GM23338 (cell line): ENCODE results near the gene MEMO1. TPM values are rescaled to one million over a fixed set of nuclear protein-coding genes. Genes with fewer than 3 reads are reported as not detected.

Experiments used
- ATAC-seq: fragments of 200-7000 bp; cut with Tn5 transposase; 3 replicates; pipeline ENCODE4 v1.9.1; 2020
- DNase-seq: peaks from one replicate; pipeline ENCODE4 v3.0.0-alpha.2; 2015; ENCODE audit warnings: low spot score
- H2AFZ ChIP-seq: fragments of 200-600 bp; sonication (generic); 2 replicates; pipeline ENCODE4 v1.8.0; 2016; ENCODE audit warnings: antibody characterized with exemption, mild to moderate bottlenecking, moderate library complexity
- H3F3A ChIP-seq: fragments of 200-600 bp; sonication (generic); replicated peaks from 2 replicates; pipeline ENCODE4 v1.8.0; 2017; ENCODE audit warnings: antibody characterized with exemption, mixed run types, low read depth
- H3K27ac ChIP-seq: fragments of 200-600 bp; sonication (generic); 2 replicates; pipeline ENCODE4 v1.6.1; 2016; ENCODE audit warnings: low read depth
- H3K27me3 ChIP-seq: fragments of 200-600 bp; sonication (generic); 2 replicates; pipeline ENCODE4 v1.8.0; 2016; ENCODE audit warnings: mild to moderate bottlenecking, mixed run types, moderate library complexity; ENCODE audit not compliant: insufficient read depth
- H3K36me3 ChIP-seq: fragments of 200-600 bp; sonication (generic); 2 replicates; pipeline ENCODE4 v1.8.0; 2016; ENCODE audit warnings: mild to moderate bottlenecking; ENCODE audit not compliant: insufficient read depth
- H3K4me1 ChIP-seq: fragments of 200-600 bp; sonication (generic); 2 replicates; pipeline ENCODE4 v1.8.0; 2016; ENCODE audit warnings: mild to moderate bottlenecking, moderate library complexity; ENCODE audit not compliant: insufficient read depth
- H3K4me2 ChIP-seq: fragments of 200-600 bp; sonication (generic); 2 replicates; pipeline ENCODE4 v1.7.1; 2017; ENCODE audit warnings: mixed run types
- H3K4me3 ChIP-seq: fragments of 200-600 bp; sonication (generic); 2 replicates; pipeline ENCODE4 v1.6.1; 2016; ENCODE audit warnings: mixed run types
- H3K79me2 ChIP-seq: fragments of 200-600 bp; sonication (generic); replicated peaks from 2 replicates; pipeline ENCODE4 v1.8.0; 2017; ENCODE audit warnings: mild to moderate bottlenecking; ENCODE audit not compliant: insufficient read depth
- H3K9me2 ChIP-seq: fragments of 200-600 bp; sonication (generic); 2 replicates; pipeline ENCODE4 v1.8.0; 2017; ENCODE audit not compliant: insufficient read depth
- H4K20me1 ChIP-seq: fragments of 200-600 bp; sonication (generic); replicated peaks from 2 replicates; pipeline ENCODE4 v1.8.0; 2017; ENCODE audit warnings: mild to moderate bottlenecking; ENCODE audit not compliant: insufficient read depth
- H3K27ac Mint-ChIP-seq: 2 replicates; pipeline ENCODE4 v1.8.0; 2020; ENCODE audit warnings: inconsistent platforms, mild to moderate bottlenecking, moderate library complexity, mixed read lengths
- H3K27me3 Mint-ChIP-seq: 3 replicates; pipeline ENCODE4 v1.8.0; 2022; ENCODE audit warnings: low read depth, mild to moderate bottlenecking, moderate library complexity, mixed read lengths, inconsistent platforms; ENCODE audit not compliant: insufficient read depth, poor library complexity
- H3K36me3 Mint-ChIP-seq: 3 replicates; pipeline ENCODE4 v1.8.0; 2021; ENCODE audit warnings: low read depth, mild to moderate bottlenecking, inconsistent platforms, moderate library complexity, mixed read lengths
- H3K4me1 Mint-ChIP-seq: 3 replicates; pipeline ENCODE4 v1.8.0; 2020; ENCODE audit warnings: mild to moderate bottlenecking, inconsistent platforms, mixed read lengths
- H3K4me3 Mint-ChIP-seq: 3 replicates; pipeline ENCODE4 v1.8.0; 2021; ENCODE audit warnings: moderate library complexity, mild to moderate bottlenecking, inconsistent platforms, mixed read lengths
- H3K9me3 Mint-ChIP-seq: 3 replicates; pipeline ENCODE4 v1.8.0; 2020; ENCODE audit warnings: moderate library complexity, mild to moderate bottlenecking, inconsistent platforms, mixed read lengths
- CREB1 ChIP-seq: fragments of 250-450 bp; sonication (Bioruptor Pico); IDR thresholded peaks from 2 replicates; pipeline ENCODE4 v1.5.0; 2020; ENCODE audit warnings: low read depth, mild to moderate bottlenecking, moderate library complexity
- EZH2 ChIP-seq: fragments of 200-600 bp; sonication (generic); IDR thresholded peaks from one replicate; pipeline ENCODE4 v1.8.0; 2017; ENCODE audit warnings: antibody characterized with exemption, mild to moderate bottlenecking, low read depth; ENCODE audit not compliant: unreplicated experiment
- EZH2phosphoT487 ChIP-seq: fragments of 200-600 bp; sonication (generic); IDR thresholded peaks from one replicate; pipeline ENCODE4 v1.8.1; 2018; ENCODE audit warnings: antibody characterized with exemption; ENCODE audit not compliant: unreplicated experiment
- JUNB ChIP-seq: IDR thresholded peaks from one replicate; pipeline ENCODE4 v1.6.1; 2016; ENCODE audit warnings: antibody characterized with exemption; ENCODE audit not compliant: unreplicated experiment
- NANOG ChIP-seq: IDR thresholded peaks from 2 replicates; pipeline ENCODE4 v1.6.1; 2016; ENCODE audit warnings: antibody characterized with exemption, borderline replicate concordance
- POLR2AphosphoS5 ChIP-seq: IDR thresholded peaks from 2 replicates; pipeline ENCODE4 v1.6.1; 2016; ENCODE audit warnings: antibody characterized with exemption, low read depth
- ZNF331 ChIP-seq: fragments of 250-450 bp; sonication (Bioruptor Pico); IDR thresholded peaks from 2 replicates; pipeline ENCODE4 v1.5.0; 2020; ENCODE audit warnings: low read depth, mild to moderate bottlenecking, moderate library complexity
- polyA plus RNA-seq: library from polyadenylated mRNA; unstranded; fragments of >200 nt; fragmentation: Nextera tagmentation; extraction: Ambion mirVana; gene quantifications from 2 replicates; pipeline ENCODE4 v1.2.1, GENCODE V29; 2016
- total RNA-seq: library from RNA; depleted of rRNA; stranded (reverse); fragments of >200 nt; shearing (Covaris generic); gene quantifications from 2 replicates; pipeline ENCODE4 v1.2.3, GENCODE V29; 2014
- TF ChIP-seq, protein P1 (sequence below): IDR thresholded peaks from one replicate; pipeline ENCODE4 v1.6.1; 2018; ENCODE audit warnings: antibody characterized with exemption; ENCODE audit not compliant: unreplicated experiment
- TF ChIP-seq, protein P2 (sequence below): IDR thresholded peaks from 2 replicates; pipeline ENCODE4 v1.6.1; 2016; ENCODE audit warnings: antibody characterized with exemption
- TF ChIP-seq, protein P3 (sequence below), 2 experiments: fragments of 200-600 bp in 1 of 2; sonication (generic) in 1 of 2; conservative IDR thresholded peaks; 2 replicates each; pipeline versions ENCODE4 v1.5.1 to v1.6.1; 2016 to 2017; ENCODE audit warnings: antibody characterized with exemption in 2 of 2, low read depth in 2 of 2, mild to moderate bottlenecking in 2 of 2, moderate library complexity in 1 of 2

Gene MEMO1
- total and polyA plus RNA-seq, 2 experiments from 2014 or later, result 39.1 to 67.0 TPM

DNA sequence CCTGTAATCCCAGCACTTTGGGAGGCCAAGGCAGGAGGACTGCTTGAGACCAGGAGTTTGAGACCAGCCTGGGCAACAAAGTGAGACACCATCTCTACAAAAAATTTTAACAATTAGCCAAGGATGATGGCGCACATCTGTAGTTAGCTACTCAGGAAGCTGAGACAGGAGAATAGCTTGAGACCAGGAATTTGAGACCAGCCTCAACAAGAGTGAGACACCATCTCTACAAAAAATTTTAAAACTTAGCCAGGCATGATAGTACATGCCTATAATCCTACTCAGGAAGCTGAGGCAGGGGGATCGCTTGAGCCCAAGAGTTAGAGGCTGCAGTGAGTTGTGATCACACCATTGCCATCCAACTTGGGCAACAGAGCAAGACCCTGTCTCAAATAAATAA, 7.0 kb downstream of the MEMO1 start (continued):
- TF ChIP-seq, protein P1, sequence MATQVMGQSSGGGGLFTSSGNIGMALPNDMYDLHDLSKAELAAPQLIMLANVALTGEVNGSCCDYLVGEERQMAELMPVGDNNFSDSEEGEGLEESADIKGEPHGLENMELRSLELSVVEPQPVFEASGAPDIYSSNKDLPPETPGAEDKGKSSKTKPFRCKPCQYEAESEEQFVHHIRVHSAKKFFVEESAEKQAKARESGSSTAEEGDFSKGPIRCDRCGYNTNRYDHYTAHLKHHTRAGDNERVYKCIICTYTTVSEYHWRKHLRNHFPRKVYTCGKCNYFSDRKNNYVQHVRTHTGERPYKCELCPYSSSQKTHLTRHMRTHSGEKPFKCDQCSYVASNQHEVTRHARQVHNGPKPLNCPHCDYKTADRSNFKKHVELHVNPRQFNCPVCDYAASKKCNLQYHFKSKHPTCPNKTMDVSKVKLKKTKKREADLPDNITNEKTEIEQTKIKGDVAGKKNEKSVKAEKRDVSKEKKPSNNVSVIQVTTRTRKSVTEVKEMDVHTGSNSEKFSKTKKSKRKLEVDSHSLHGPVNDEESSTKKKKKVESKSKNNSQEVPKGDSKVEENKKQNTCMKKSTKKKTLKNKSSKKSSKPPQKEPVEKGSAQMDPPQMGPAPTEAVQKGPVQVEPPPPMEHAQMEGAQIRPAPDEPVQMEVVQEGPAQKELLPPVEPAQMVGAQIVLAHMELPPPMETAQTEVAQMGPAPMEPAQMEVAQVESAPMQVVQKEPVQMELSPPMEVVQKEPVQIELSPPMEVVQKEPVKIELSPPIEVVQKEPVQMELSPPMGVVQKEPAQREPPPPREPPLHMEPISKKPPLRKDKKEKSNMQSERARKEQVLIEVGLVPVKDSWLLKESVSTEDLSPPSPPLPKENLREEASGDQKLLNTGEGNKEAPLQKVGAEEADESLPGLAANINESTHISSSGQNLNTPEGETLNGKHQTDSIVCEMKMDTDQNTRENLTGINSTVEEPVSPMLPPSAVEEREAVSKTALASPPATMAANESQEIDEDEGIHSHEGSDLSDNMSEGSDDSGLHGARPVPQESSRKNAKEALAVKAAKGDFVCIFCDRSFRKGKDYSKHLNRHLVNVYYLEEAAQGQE, result no peak
- TF ChIP-seq, protein P2, sequence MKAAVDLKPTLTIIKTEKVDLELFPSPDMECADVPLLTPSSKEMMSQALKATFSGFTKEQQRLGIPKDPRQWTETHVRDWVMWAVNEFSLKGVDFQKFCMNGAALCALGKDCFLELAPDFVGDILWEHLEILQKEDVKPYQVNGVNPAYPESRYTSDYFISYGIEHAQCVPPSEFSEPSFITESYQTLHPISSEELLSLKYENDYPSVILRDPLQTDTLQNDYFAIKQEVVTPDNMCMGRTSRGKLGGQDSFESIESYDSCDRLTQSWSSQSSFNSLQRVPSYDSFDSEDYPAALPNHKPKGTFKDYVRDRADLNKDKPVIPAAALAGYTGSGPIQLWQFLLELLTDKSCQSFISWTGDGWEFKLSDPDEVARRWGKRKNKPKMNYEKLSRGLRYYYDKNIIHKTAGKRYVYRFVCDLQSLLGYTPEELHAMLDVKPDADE, result no peak
- TF ChIP-seq NANOG (no peak), EZH2phosphoT487 (no peak), ZNF331 (no peak), JUNB (no peak), EZH2 (no peak), CREB1 (CRISPR knock-in tag) (no peak), POLR2AphosphoS5 (no peak)
- TF ChIP-seq, protein P3, sequence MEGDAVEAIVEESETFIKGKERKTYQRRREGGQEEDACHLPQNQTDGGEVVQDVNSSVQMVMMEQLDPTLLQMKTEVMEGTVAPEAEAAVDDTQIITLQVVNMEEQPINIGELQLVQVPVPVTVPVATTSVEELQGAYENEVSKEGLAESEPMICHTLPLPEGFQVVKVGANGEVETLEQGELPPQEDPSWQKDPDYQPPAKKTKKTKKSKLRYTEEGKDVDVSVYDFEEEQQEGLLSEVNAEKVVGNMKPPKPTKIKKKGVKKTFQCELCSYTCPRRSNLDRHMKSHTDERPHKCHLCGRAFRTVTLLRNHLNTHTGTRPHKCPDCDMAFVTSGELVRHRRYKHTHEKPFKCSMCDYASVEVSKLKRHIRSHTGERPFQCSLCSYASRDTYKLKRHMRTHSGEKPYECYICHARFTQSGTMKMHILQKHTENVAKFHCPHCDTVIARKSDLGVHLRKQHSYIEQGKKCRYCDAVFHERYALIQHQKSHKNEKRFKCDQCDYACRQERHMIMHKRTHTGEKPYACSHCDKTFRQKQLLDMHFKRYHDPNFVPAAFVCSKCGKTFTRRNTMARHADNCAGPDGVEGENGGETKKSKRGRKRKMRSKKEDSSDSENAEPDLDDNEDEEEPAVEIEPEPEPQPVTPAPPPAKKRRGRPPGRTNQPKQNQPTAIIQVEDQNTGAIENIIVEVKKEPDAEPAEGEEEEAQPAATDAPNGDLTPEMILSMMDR (conservative IDR thresholded peaks at IDR 0.05; ENCODE audit: low read depth in 2 of 2), result no peak

DNA sequence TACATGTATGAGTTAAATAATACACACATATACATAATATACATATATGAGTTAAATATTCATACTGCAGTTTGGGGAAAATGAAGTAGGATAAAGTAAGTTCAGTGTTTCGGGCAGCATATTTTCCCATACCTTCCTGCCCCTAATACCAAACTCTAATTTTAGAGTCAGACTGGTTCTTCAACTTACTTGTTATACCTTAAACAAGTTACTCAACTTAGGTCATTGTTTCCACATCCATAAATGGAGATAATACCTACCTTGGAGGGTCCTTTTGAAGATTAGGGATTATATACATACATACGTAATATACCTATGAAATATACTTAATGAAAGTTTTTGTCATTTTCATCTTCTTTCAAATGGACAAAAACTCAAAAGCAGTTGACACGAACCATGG, 8.4 kb downstream of the MEMO1 start:
- DNase-seq (no peak), ATAC-seq (no peak)
- no peaks in the 10 kb centered on the region for H3K36me3 ChIP-seq
- H3K9me2 ChIP-seq, result no peaks in the 10 kb centered on the region
- peaks cover 2% of the 10 kb centered on the region for H3K27me3 Mint-ChIP-seq
- H3K79me2 ChIP-seq, result peaks cover 98% of the 10 kb centered on the region
- peaks cover 24% of the 10 kb centered on the region for H3K4me1 Mint-ChIP-seq
- TF ChIP-seq, protein P1, result no peak
- no peak for TF ChIP-seq JUNB
- TF ChIP-seq EZH2, result no peak
- peaks cover 20% of the 10 kb centered on the region; the same call in 1 of the 2 replicates for H4K20me1 ChIP-seq
- H3K4me1 ChIP-seq, result no peaks in the 10 kb centered on the region
- no peaks in the 10 kb centered on the region for H3K27me3 ChIP-seq
- H3F3A ChIP-seq, result no peaks in the 10 kb centered on the region
- no peak overlapping the region for H3K4me2 ChIP-seq
- no peak overlapping the region for H3K27ac Mint-ChIP-seq
- H3K9me3 Mint-ChIP-seq, result no peaks in the 10 kb centered on the region
- no peak overlapping the region for H2AFZ ChIP-seq
- no peak overlapping the region for H3K27ac ChIP-seq
- H3K4me3 ChIP-seq, result no peak overlapping the region
- no peaks in the 10 kb centered on the region; the same call in 2 of the 3 replicates for H3K36me3 Mint-ChIP-seq
- H3K4me3 Mint-ChIP-seq, result no peak overlapping the region
